ENCODE results near the gene IFITM10.

Gene IFITM10

GRCh38 chr11:1727096-1727690 is 23.2 kb downstream of the IFITM10 start:
- no peak overlapping the region for H3K4me3 ChIP-seq (ENCODE audit: low read depth, low read length)

DNA sequence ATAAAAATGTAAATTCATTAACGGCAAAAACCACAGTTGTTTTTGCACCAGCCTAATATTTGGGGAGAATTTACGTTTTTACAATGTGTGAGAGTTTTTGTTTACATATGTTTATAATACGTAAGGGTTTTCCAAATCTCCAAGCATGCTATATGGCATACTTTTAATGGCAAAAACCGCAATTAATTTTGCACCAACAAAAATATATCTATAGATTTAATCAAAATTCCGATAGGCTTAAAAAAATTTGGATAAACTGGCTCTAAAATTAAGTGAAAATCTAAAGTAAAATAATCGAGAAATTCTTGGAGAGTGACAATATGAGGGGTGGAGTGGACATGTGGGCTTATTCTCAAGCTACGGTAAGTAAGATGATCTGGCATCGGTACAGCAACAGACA is 30.6 kb downstream of the IFITM10 start:
- no peak overlapping the region for H3K4me3 ChIP-seq (ENCODE audit: low read depth, low read length)

DNA sequence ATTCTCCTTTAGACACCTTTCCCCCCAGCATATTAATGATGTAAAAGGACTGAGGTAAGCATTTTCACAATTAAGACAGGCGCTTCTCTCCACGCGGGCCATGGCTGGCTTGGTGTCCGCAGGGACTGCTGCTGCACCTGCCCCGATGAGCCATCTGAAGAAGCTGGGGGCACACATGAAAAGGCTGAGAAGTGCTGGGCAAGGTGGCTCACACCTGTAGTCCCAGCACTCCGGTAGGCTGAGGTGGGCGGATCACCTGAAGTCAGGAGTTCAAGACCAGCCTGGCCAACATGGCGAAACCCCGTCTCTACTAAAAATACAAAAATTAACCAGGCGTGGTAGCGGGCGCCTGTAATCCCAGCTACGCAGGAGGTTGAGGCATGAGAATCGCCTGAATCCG is 32.1 kb downstream of the IFITM10 start:
- no peak overlapping the region for H3K4me3 ChIP-seq (ENCODE audit: low read depth, low read length)

DNA sequence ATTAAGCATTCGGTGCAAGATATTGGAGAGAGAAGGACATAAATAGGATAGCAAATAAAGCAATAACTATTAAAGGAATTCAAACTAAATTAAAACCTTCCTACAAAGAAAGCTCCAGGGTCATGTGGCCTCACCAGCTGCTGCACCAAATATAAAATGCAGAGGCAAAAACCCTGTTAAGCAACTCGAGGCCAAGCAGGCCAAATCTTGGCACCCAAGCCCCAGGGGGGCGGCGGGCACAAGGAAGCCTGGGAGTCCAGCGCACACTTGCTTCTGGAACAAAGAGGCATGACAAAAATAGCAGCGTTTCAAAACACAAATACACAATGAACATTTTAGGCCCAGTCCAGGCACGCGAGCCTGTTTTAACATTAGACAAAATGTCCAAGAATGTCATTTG is 32.6 kb downstream of the IFITM10 start:
- no peak overlapping the region for H3K4me3 ChIP-seq (ENCODE audit: low read depth, low read length)

DNA sequence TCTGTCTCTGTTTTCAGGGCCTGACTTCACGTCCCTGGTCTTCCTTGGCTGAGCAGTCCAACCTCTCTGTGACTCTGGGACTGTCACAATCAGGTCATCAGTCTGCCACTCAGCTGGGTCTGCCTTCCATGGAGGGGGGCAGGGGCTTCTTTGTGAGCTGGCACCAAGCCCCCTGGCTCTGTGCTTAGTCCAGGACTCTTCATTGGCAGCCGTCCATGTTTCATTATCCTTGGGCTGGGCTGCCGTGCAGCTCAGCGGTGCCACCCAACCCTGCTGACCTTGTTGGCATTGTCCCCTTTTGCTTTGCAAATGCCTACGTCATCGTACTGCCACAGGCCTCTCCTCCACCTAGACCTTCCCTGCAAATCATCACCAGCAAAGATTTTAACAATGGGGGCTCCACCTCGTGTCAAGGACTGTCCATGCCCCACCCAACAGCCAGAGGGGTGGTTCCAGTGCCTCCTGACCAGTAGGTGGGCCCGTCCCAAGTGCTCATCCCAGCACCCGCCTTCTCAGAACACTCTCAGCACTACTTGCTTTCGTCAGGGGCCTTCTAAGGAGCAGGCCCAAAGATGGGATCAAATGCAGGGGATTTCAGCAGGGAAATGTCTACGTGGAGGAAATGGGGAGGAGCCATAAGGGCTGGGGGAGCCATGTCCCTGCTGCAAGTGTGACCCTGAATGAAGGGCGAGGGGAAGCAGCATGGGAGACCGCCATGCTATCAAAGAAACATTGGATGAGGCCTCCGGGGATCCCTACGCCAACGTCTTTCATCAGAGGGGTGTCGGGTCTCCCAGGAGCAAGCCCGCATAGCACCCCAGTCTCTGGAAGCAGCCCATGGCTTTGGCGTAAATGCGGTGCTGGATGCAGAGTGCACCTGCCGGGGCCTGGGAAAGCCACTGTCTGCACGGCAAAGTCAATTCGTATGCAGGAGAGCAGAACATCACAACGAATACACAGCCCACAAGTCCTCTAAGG is 35.2 kb downstream of the IFITM10 start:
- H3K4me3 ChIP-seq (ENCODE audit: low read depth, low read length) = no peak overlapping the region

DNA sequence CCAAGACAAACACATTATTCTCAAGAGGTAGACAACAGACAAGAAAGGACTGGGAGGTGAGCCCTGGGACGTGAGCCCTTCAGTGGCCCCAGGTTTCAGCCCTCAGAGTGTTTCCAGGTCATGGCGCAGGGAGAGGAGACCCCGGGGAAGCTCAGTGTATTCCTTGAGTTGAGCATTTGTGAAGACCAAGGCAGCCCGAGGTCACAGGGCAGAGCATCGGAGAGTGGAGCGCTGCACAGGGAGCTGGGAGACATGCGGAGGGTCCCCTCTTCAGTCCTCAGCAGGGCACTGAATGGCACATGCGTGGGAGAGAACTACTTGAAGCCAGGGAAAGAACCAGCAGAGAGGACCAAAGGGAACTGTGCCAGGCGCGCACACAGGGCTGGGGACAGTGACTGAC is 41.7 kb downstream of the IFITM10 start:
- no peak overlapping the region for H3K4me3 ChIP-seq (ENCODE audit: low read depth, low read length)

DNA sequence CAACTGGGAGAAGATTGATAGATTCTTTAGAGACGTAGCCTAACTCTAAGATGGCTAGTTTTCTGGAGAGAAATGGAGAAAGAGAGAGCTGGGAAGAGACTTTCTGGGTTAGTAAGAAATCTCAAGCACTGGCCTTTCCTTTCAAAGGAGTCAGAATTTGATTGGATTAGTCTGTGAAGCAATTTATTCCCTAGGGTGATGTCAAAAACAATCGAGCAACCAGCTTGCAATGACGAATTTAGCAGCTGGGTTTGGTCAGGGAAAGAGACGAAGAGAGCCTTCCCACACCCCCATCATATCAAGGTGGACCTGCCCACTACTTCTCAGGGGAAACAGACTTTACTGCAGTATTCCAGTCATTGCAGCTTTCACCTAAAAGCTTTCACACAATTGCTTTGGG is 42.6 kb downstream of the IFITM10 start:
- H3K4me3 ChIP-seq (ENCODE audit: low read depth, low read length) = no peak overlapping the region

- H3K4me3 ChIP-seq (ENCODE audit: low read depth, low read length) = no peak overlapping the region
Observed at GRCh38 chr11:1706634-1707400, 43.6 kb downstream of the IFITM10 start.

- H3K4me3 ChIP-seq (ENCODE audit: low read depth, low read length) = no peak overlapping the region
Observed at GRCh38 chr11:1705126-1706052, 45.0 kb downstream of the IFITM10 start.

- no peak overlapping the region for H3K4me3 ChIP-seq (ENCODE audit: low read depth, low read length)
Observed at GRCh38 chr11:1703146-1703545, 47.2 kb downstream of the IFITM10 start.

DNA sequence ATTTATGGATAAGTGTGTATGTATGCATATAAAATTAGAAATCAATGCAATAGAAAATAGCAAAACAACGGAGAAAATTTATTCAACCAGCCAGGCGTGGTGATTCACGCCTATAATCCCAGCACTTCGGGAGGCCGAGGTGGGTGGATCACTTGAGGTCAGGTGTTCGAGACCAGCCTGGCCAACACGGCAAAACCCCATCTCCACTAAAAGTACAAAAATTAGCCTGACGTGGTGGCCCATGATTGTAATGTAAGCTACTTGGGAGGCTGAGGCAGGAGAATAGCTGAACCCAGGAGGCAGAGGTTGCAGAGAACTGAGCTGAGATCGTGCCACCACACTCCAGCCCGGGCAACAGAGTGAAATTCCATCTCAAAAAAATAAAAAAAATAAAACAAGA is 47.9 kb downstream of the IFITM10 start:
- no peak overlapping the region for H3K4me3 ChIP-seq (ENCODE audit: low read depth, low read length)

GRCh38 chr11:1701091-1701807 is 49.1 kb downstream of the IFITM10 start:
- no peak overlapping the region for H3K4me3 ChIP-seq (ENCODE audit: low read depth, low read length)

- no peak overlapping the region for H3K4me3 ChIP-seq (ENCODE audit: low read depth, low read length)
Observed at GRCh38 chr11:1699771-1700170, 50.6 kb downstream of the IFITM10 start.

DNA sequence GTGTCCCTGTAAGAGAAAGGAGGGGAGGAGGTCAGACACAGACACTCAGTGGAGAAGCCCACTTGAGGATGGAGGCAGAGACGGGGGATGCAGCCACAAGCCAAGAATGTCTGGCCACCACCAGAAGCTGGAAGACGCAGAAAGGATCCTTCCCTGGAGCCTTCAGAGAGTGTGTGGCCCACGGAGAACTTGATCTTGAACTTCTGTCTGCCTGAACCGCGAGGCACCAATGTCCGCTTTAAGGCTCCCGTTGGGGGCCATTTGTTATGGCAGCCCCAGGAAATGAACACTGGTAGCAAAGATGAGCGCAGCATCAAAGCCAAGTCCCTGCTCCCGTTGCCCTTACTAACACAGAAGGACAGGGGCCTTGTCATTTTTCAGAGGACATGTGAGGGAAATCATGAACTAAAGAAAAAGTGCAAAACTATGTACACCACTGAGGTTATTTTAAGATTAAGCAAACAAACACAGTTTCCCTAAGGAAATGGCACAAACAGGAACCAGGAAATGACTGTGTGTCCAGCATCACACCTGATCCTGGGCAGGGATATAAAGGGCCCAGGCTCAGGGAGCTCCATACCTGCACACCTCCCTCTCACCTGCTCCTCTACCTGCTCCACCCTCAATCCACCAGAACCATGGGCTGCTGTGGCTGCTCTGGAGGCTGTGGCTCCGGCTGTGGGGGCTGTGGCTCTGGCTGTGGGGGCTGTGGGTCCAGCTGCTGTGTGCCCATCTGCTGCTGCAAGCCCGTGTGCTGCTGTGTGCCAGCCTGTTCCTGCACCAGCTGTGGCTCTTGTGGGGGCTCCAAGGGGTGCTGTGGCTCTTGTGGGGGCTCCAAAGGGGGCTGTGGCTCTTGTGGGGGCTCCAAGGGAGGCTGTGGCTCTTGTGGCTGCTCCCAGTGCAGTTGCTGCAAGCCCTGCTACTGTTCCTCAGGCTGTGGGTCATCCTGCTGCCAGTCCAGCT is 53.5 kb downstream of the IFITM10 start, which contains the start of gene KRTAP5-6:
TSS of gene KRTAP5-6 (plus strand) at position 588 of the 963 bp plus-strand sequence. CDS start at position 639, 51 bp downstream.
- no peak within 1 kb of the TSS for H3K4me3 ChIP-seq (ENCODE audit: low read depth, low read length)

DNA sequence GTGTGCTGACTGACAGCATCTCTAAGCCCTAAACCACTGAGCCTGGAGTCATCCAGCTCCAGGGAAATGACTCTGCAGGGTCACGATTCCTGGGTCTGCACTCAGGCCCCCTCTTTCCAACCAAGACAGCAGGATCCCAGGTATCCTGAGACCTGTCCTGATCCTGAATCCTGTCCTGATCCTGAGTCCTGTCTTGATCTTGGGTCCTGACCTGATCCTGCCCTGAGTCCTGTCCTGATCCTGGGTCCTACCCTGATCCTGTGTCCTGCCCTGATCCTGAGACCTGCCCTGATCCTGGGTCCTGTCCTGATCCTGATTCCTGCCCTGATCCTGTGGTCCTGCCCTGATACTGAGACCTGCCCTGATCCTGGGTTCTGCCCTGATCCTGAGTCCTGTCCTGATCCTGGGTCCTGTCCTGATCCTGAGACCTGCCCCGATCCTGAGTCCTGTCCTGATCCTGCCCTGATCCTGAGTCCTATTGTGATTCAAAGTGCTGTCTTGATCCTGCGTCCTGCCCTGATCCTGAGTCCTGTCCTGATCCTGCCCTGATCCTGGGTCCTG is 54.8 kb downstream of the IFITM10 start:
- H3K4me3 ChIP-seq (ENCODE audit: low read depth, low read length) = no peak overlapping the region

DNA sequence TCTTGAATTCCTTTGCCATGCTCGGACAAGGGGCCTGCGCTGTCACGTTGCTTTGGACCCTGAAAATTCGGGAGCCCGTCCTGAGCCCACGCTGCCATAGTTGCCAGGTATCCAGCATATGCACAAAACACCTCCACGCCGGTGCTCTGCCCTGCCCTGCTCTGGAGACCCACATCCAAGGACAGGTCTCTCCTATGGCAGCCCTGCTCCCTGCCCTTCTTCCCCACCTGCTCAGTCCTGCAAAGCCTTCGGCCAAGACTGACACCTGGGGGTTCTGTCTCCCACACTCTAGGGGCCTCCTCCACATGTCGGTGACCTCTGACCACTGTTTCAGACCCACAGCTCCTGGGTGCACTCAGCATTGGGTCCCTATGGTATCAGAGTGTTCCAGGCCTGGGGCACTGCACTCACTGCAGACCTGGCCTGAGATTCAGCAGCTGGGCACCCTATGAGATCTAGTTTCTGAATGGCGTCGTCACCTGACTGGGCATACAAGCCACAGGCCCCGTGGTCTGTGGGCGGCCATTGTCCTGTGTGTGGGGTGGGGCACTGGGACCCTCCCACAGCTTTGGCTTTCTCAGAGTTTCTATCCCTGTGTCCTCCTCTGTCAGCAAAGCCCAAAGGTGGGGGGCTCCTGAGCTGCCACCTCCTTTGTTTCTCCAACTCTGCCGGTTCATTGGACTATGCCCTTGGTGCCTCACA is 55.4 kb downstream of the IFITM10 start:
- H3K4me3 ChIP-seq (ENCODE audit: low read depth, low read length) = no peak overlapping the region

- H3K4me3 ChIP-seq (ENCODE audit: low read depth, low read length) = no peak overlapping the region
Observed at GRCh38 chr11:1694064-1694845, 56.1 kb downstream of the IFITM10 start.
